ENCODE results near the gene SUGT1. TPM values are rescaled to one million over a fixed set of nuclear protein-coding genes. Genes with fewer than 3 reads are reported as not detected.

The SUGT1 gene
- total and polyA plus RNA-seq, 2 of the 13 experiments (the other 11 are each of a cell fraction or from before 2014, with no cell fraction given), result 23.1 to 71.2 TPM

DNA sequence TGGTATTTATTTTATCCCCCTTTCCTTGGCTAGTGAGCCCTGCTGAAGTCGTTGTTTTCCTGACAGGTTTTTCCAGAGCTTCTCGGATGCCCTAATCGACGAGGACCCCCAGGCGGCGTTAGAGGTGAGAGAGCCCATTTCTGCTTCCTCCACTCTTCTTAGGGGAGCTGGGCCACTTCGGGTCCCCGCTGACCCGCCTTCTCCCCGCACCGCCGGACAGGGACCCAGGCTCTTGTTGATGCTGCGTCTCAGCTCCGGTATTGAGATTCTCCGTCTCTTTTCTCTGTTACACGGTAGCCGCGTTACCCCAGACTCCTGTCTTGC lies 306 bp downstream of the SUGT1 start (continued):
- TF ChIP-seq, protein P1, sequence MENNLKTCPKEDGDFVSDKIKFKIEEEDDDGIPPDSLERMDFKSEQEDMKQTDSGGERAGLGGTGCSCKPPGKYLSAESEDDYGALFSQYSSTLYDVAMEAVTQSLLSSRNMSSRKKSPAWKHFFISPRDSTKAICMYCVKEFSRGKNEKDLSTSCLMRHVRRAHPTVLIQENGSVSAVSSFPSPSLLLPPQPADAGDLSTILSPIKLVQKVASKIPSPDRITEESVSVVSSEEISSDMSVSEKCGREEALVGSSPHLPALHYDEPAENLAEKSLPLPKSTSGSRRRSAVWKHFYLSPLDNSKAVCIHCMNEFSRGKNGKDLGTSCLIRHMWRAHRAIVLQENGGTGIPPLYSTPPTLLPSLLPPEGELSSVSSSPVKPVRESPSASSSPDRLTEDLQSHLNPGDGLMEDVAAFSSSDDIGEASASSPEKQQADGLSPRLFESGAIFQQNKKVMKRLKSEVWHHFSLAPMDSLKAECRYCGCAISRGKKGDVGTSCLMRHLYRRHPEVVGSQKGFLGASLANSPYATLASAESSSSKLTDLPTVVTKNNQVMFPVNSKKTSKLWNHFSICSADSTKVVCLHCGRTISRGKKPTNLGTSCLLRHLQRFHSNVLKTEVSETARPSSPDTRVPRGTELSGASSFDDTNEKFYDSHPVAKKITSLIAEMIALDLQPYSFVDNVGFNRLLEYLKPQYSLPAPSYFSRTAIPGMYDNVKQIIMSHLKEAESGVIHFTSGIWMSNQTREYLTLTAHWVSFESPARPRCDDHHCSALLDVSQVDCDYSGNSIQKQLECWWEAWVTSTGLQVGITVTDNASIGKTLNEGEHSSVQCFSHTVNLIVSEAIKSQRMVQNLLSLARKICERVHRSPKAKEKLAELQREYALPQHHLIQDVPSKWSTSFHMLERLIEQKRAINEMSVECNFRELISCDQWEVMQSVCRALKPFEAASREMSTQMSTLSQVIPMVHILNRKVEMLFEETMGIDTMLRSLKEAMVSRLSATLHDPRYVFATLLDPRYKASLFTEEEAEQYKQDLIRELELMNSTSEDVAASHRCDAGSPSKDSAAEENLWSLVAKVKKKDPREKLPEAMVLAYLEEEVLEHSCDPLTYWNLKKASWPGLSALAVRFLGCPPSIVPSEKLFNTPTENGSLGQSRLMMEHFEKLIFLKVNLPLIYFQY (CRISPR knock-in tag; IDR thresholded peaks at IDR 0.05; ENCODE audit: borderline replicate concordance), result no peak
- TF ChIP-seq ZNF607 (CRISPR knock-in tag; IDR thresholded peaks at IDR 0.05; ENCODE audit: borderline replicate concordance) (no peak), NCOA5 (CRISPR knock-in tag; IDR thresholded peaks at IDR 0.05) (no peak), HNF1A (IDR thresholded peaks at IDR 0.05; ENCODE audit: low read depth) (no peak), HNF1A (CRISPR knock-in tag; IDR thresholded peaks at IDR 0.05; ENCODE audit: borderline replicate concordance) (no peak), RORA (CRISPR knock-in tag; IDR thresholded peaks at IDR 0.05) (no peak), REPIN1 (CRISPR knock-in tag; IDR thresholded peaks at IDR 0.05; ENCODE audit: borderline replicate concordance, low read depth) (no peak), SALL2 (CRISPR knock-in tag; IDR thresholded peaks at IDR 0.05) (no peak), ZNF468 (CRISPR knock-in tag; IDR thresholded peaks at IDR 0.05) (0 out of 2 replicates have a peak, but pooled peaks have one; percentile 11), SOX5 (CRISPR knock-in tag; IDR thresholded peaks at IDR 0.05; ENCODE audit: borderline replicate concordance) (no peak), STAT5B (CRISPR knock-in tag; IDR thresholded peaks at IDR 0.05) (no peak), ZNF331 (CRISPR knock-in tag; IDR thresholded peaks at IDR 0.05) (no peak), YEATS2 (CRISPR knock-in tag; IDR thresholded peaks at IDR 0.05; ENCODE audit: borderline replicate concordance) (no peak), DRAP1 (CRISPR knock-in tag; IDR thresholded peaks at IDR 0.05) (no peak), FUBP1 (CRISPR knock-in tag; IDR thresholded peaks at IDR 0.05; ENCODE audit: borderline replicate concordance) (no peak), PTBP1 (IDR thresholded peaks at IDR 0.05; ENCODE audit: low read depth, low read length, poor library complexity, severe bottlenecking) (no peak), ZNF224 (CRISPR knock-in tag; IDR thresholded peaks at IDR 0.05) (no peak), FOXM1 (CRISPR knock-in tag; IDR thresholded peaks at IDR 0.05) (no peak)
- TF ChIP-seq, protein P2, sequence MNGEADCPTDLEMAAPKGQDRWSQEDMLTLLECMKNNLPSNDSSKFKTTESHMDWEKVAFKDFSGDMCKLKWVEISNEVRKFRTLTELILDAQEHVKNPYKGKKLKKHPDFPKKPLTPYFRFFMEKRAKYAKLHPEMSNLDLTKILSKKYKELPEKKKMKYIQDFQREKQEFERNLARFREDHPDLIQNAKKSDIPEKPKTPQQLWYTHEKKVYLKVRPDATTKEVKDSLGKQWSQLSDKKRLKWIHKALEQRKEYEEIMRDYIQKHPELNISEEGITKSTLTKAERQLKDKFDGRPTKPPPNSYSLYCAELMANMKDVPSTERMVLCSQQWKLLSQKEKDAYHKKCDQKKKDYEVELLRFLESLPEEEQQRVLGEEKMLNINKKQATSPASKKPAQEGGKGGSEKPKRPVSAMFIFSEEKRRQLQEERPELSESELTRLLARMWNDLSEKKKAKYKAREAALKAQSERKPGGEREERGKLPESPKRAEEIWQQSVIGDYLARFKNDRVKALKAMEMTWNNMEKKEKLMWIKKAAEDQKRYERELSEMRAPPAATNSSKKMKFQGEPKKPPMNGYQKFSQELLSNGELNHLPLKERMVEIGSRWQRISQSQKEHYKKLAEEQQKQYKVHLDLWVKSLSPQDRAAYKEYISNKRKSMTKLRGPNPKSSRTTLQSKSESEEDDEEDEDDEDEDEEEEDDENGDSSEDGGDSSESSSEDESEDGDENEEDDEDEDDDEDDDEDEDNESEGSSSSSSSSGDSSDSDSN (CRISPR knock-in tag; IDR thresholded peaks at IDR 0.05), result peak; percentile 24
